ENCODE results near the gene UBE3D.

DNA sequence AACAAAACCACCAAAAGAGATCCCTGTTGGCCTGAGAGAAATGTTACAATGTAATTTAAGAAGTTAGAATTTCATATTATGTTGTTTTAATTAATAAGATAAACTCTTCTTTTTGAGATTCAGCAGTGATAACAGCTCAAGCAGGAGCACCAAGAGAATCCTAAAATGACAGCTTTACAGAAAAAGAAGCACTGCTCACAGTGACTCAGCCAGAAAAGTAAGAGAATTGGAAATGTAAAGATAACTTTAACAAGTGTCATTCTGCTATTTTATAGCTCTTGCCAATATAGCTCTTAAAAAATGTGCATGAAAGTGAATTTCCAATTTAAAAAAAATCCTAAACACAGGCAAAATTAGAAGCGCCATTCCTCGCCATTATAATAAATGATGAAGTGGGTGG, 111.3 kb downstream of the UBE3D start:
- TF ChIP-seq ZC3H10 (CRISPR knock-in tag; IDR thresholded peaks at IDR 0.05): no peak
- TF ChIP-seq BACH2 (CRISPR knock-in tag; IDR thresholded peaks at IDR 0.05; ENCODE audit: borderline replicate concordance): no peak
- no peak for TF ChIP-seq ISL1 (CRISPR knock-in tag; IDR thresholded peaks at IDR 0.05)
- TF ChIP-seq, protein P1, sequence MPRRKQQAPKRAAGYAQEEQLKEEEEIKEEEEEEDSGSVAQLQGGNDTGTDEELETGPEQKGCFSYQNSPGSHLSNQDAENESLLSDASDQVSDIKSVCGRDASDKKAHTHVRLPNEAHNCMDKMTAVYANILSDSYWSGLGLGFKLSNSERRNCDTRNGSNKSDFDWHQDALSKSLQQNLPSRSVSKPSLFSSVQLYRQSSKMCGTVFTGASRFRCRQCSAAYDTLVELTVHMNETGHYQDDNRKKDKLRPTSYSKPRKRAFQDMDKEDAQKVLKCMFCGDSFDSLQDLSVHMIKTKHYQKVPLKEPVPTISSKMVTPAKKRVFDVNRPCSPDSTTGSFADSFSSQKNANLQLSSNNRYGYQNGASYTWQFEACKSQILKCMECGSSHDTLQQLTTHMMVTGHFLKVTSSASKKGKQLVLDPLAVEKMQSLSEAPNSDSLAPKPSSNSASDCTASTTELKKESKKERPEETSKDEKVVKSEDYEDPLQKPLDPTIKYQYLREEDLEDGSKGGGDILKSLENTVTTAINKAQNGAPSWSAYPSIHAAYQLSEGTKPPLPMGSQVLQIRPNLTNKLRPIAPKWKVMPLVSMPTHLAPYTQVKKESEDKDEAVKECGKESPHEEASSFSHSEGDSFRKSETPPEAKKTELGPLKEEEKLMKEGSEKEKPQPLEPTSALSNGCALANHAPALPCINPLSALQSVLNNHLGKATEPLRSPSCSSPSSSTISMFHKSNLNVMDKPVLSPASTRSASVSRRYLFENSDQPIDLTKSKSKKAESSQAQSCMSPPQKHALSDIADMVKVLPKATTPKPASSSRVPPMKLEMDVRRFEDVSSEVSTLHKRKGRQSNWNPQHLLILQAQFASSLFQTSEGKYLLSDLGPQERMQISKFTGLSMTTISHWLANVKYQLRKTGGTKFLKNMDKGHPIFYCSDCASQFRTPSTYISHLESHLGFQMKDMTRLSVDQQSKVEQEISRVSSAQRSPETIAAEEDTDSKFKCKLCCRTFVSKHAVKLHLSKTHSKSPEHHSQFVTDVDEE (CRISPR knock-in tag; IDR thresholded peaks at IDR 0.05): no peak
- TF ChIP-seq CSDC2 (CRISPR knock-in tag; IDR thresholded peaks at IDR 0.05): no peak
- TF ChIP-seq RARB (CRISPR knock-in tag; IDR thresholded peaks at IDR 0.05): no peak
- no peak for TF ChIP-seq ZFP30 (CRISPR knock-in tag; IDR thresholded peaks at IDR 0.05)
- no peak for TF ChIP-seq ZNF565 (CRISPR knock-in tag; conservative IDR thresholded peaks at IDR 0.05; ENCODE audit: low read depth)
- TF ChIP-seq ARNTL (CRISPR knock-in tag; IDR thresholded peaks at IDR 0.05; ENCODE audit: borderline replicate concordance, low read depth): no peak
- TF ChIP-seq TOX (CRISPR knock-in tag; IDR thresholded peaks at IDR 0.05; ENCODE audit: borderline replicate concordance): no peak
- no peak for TF ChIP-seq PPARA (CRISPR knock-in tag; IDR thresholded peaks at IDR 0.05; ENCODE audit: borderline replicate concordance)
- TF ChIP-seq SNAI2 (CRISPR knock-in tag; IDR thresholded peaks at IDR 0.05): no peak
- TF ChIP-seq, protein P2, sequence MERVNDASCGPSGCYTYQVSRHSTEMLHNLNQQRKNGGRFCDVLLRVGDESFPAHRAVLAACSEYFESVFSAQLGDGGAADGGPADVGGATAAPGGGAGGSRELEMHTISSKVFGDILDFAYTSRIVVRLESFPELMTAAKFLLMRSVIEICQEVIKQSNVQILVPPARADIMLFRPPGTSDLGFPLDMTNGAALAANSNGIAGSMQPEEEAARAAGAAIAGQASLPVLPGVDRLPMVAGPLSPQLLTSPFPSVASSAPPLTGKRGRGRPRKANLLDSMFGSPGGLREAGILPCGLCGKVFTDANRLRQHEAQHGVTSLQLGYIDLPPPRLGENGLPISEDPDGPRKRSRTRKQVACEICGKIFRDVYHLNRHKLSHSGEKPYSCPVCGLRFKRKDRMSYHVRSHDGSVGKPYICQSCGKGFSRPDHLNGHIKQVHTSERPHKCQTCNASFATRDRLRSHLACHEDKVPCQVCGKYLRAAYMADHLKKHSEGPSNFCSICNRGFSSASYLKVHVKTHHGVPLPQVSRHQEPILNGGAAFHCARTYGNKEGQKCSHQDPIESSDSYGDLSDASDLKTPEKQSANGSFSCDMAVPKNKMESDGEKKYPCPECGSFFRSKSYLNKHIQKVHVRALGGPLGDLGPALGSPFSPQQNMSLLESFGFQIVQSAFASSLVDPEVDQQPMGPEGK (CRISPR knock-in tag; IDR thresholded peaks at IDR 0.05; ENCODE audit: borderline replicate concordance): no peak

All from SK-N-SH treated with all-trans-retinoic acid at 6 μM for 48 hours (cell line).